Loucy (cell line): Measurements from ENCODE around the gene ASPHD2.

Source experiments
- CTCF ChIP-seq: fragments of 200-600 bp; sonication (generic); conservative IDR thresholded peaks from 2 replicates; pipeline ENCODE4 v1.5.1; 2014; ENCODE audit warnings: mild to moderate bottlenecking, antibody characterized with exemption, low read length
- EZH2phosphoT487 ChIP-seq: fragments of 200-600 bp; IDR thresholded peaks from 2 replicates; pipeline ENCODE4 v1.6.1; 2018; ENCODE audit warnings: antibody characterized with exemption, mild to moderate bottlenecking, moderate library complexity, borderline replicate concordance

GRCh38 chr22:26483439-26484359, 54.6 kb downstream of the ASPHD2 start, which contains the start of the genes HPS4 and SRRD:
- TF ChIP-seq CTCF (no peak), EZH2phosphoT487 (no peak)
